ENCODE data around the gene DGLUCY. TPM values are rescaled to one million over a fixed set of nuclear protein-coding genes. Genes with fewer than 3 reads are reported as not detected.

The DGLUCY gene
- total RNA-seq, 1 donor from 2014 or later, result 59.2 TPM

- intact Hi-C loops (cut with DNase I), result no loop called here
- H3K36me3 ChIP-seq, result peaks cover 7 to 23% of the 10 kb centered on the region in 2 donors
Measured at GRCh38 chr14:91228112-91229004, 114.5 kb downstream of the DGLUCY start.

GRCh38 chr14:91229005-91229382 is 115.1 kb downstream of the DGLUCY start:
- Histone ChIP-seq H3K9me3 (peaks cover 0 to 4% of the 10 kb centered on the region in 2 donors), H3K4me1 (no peaks in the 10 kb centered on the region), H3K27ac (no peak overlapping the region), H3K36me3 (peaks cover 7 to 20% of the 10 kb centered on the region in 2 donors), H3K4me3 (no peak overlapping the region), H3K27me3 (no peaks in the 10 kb centered on the region)
- TF ChIP-seq CTCF (IDR thresholded peaks at IDR 0.05), result no peak
- no peak for DNase-seq (ENCODE audit: low spot score in 2 of 2)
- intact Hi-C loops (cut with DNase I), result no loop called here

More at GRCh38 chr14:91228112-91229004, 114.5 kb downstream of the DGLUCY start:
- no peaks in the 10 kb centered on the region for H3K27me3 ChIP-seq
- no peak overlapping the region for H3K4me3 ChIP-seq
- peaks cover 0 to 4% of the 10 kb centered on the region in 2 donors for H3K9me3 ChIP-seq
- H3K27ac ChIP-seq, result no peak overlapping the region
- TF ChIP-seq CTCF (IDR thresholded peaks at IDR 0.05), result no peak
- DNase-seq (ENCODE audit: low spot score in 2 of 2), result no peak
- H3K4me1 ChIP-seq, result no peaks in the 10 kb centered on the region

- Histone ChIP-seq H3K27ac (no peak overlapping the region), H3K36me3 (peaks cover 3 to 16% of the 10 kb centered on the region in 2 donors), H3K9me3 (peaks cover 0 to 4% of the 10 kb centered on the region in 2 donors), H3K27me3 (no peaks in the 10 kb centered on the region), H3K4me3 (no peak overlapping the region), H3K4me1 (no peaks in the 10 kb centered on the region)
- no peak for TF ChIP-seq CTCF (IDR thresholded peaks at IDR 0.05)
- DNase-seq (ENCODE audit: low spot score in 2 of 2), result no peak
- intact Hi-C loops (cut with DNase I), result no loop called here
Measured at GRCh38 chr14:91229743-91230200, 115.9 kb downstream of the DGLUCY start.

GRCh38 chr14:91230397-91231035 is 116.6 kb downstream of the DGLUCY start:
- Histone ChIP-seq H3K36me3 (peaks cover 0 to 12% of the 10 kb centered on the region in 2 donors), H3K9me3 (peaks cover 0 to 4% of the 10 kb centered on the region in 2 donors), H3K4me3 (no peak overlapping the region), H3K27me3 (no peaks in the 10 kb centered on the region), H3K27ac (no peak overlapping the region), H3K4me1 (no peaks in the 10 kb centered on the region)
- intact Hi-C loops (cut with DNase I), result no loop called here
- TF ChIP-seq CTCF (IDR thresholded peaks at IDR 0.05), result no peak
- DNase-seq (ENCODE audit: low spot score in 2 of 2), result no peak

GRCh38 chr14:91231446-91231845 is 117.6 kb downstream of the DGLUCY start:
- H3K27ac ChIP-seq, result no peak overlapping the region
- no peak for TF ChIP-seq CTCF (IDR thresholded peaks at IDR 0.05)
- intact Hi-C loops (cut with DNase I), result no loop called here
- no peak overlapping the region for H3K4me3 ChIP-seq
- H3K4me1 ChIP-seq, result no peaks in the 10 kb centered on the region
- peaks cover 0 to 7% of the 10 kb centered on the region in 2 donors for H3K36me3 ChIP-seq
- H3K27me3 ChIP-seq, result no peaks in the 10 kb centered on the region
- H3K9me3 ChIP-seq, result peaks cover 0 to 4% of the 10 kb centered on the region in 2 donors
- no peak for DNase-seq (ENCODE audit: low spot score in 2 of 2)

All from ascending aorta (tissue), 2 donors.